ENCODE data around the gene BRSK2.

The BRSK2 gene

GRCh38 chr11:1343391-1344055, 46.2 kb upstream of the BRSK2 start:
- H3K27ac ChIP-seq (ENCODE audit: extremely low read depth, low read depth, low read length): no peak overlapping the region
- CTCF ChIA-PET: no interaction called here
- H3K36me3 ChIP-seq (ENCODE audit: control insufficient read depth in 2 of 2, insufficient read depth in 1 of 2, low read length in 2 of 2): no peaks in the 10 kb centered on the region
- H3K4me3 ChIP-seq (ENCODE audit: low read depth, low read length): no peak overlapping the region
- POLR2A ChIA-PET: no interaction called here
- no peaks in the 10 kb centered on the region for H3K9me3 ChIP-seq (ENCODE audit: control insufficient read depth, insufficient read depth, low read depth, low read length)
- TF ChIP-seq KLF1 (tag by site-specific recombination; IDR thresholded peaks at IDR 0.05) (no peak), ZNF16 (tag by site-specific recombination; IDR thresholded peaks at IDR 0.05; ENCODE audit: low read depth) (no peak), ZNF174 (tag by site-specific recombination; IDR thresholded peaks at IDR 0.05) (no peak), GLIS2 (tag by site-specific recombination; IDR thresholded peaks at IDR 0.05) (no peak), ZBTB26 (tag by site-specific recombination; optimal IDR thresholded peaks at IDR 0.05) (no peak), BCL11A (tag by site-specific recombination; IDR thresholded peaks at IDR 0.05; ENCODE audit: low read depth) (no peak), ZFP37 (tag by site-specific recombination; IDR thresholded peaks at IDR 0.05) (no peak), ZNF704 (tag by site-specific recombination; IDR thresholded peaks at IDR 0.05) (no peak), ZNF548 (tag by site-specific recombination; IDR thresholded peaks at IDR 0.05) (no peak), GFI1B (tag by site-specific recombination; IDR thresholded peaks at IDR 0.05) (no peak), ZNF792 (tag by site-specific recombination; IDR thresholded peaks at IDR 0.05) (no peak), ZNF791 (tag by site-specific recombination; IDR thresholded peaks at IDR 0.05) (no peak), ZNF707 (tag by site-specific recombination; IDR thresholded peaks at IDR 0.05) (no peak), OVOL3 (tag by site-specific recombination; IDR thresholded peaks at IDR 0.05) (no peak)
- TF ChIP-seq, protein P1, sequence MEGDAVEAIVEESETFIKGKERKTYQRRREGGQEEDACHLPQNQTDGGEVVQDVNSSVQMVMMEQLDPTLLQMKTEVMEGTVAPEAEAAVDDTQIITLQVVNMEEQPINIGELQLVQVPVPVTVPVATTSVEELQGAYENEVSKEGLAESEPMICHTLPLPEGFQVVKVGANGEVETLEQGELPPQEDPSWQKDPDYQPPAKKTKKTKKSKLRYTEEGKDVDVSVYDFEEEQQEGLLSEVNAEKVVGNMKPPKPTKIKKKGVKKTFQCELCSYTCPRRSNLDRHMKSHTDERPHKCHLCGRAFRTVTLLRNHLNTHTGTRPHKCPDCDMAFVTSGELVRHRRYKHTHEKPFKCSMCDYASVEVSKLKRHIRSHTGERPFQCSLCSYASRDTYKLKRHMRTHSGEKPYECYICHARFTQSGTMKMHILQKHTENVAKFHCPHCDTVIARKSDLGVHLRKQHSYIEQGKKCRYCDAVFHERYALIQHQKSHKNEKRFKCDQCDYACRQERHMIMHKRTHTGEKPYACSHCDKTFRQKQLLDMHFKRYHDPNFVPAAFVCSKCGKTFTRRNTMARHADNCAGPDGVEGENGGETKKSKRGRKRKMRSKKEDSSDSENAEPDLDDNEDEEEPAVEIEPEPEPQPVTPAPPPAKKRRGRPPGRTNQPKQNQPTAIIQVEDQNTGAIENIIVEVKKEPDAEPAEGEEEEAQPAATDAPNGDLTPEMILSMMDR (tag by site-specific recombination; IDR thresholded peaks at IDR 0.05): no peak
- no peaks in the 10 kb centered on the region for H3K4me1 ChIP-seq (ENCODE audit: control insufficient read depth, insufficient read depth, low read length)

DNA sequence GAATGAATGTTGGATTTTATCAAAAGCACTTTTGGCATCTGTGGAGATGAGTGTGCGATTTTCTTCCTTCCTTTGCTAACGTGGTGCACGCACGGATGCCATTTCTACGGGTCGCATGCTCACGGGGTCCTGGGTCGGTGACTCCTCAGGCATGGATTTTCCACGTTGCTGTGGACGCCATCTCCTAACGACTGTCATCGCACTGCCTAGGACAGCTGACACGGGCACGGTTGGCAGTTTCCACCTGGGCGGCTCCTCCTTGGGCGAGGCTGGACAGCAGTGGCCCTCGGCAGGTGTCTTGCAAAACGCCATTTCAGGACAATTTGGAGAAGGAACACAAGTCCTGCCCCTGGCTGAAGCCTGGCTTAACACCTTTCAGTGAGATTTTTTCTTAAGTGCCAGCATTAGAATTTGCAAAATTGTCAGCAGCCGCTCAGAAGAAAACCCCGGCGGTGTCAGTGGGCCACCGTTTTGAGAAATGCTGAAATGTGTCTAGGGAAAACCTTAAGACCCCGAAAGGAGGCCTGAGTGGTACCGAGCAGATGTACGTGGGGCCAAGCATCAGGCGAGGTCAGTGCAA, 45.6 kb upstream of the BRSK2 start:
- H3K27ac ChIP-seq (ENCODE audit: extremely low read depth, low read depth, low read length): no peak overlapping the region
- TF ChIP-seq REPIN1 (tag by site-specific recombination; IDR thresholded peaks at IDR 0.05; ENCODE audit: low read depth): no peak
- no peak for TF ChIP-seq ZBTB10 (tag by site-specific recombination; IDR thresholded peaks at IDR 0.05)
- H3K4me1 ChIP-seq (ENCODE audit: control insufficient read depth, insufficient read depth, low read length): no peaks in the 10 kb centered on the region
- CTCF ChIA-PET: no interaction called here
- POLR2A ChIA-PET: no interaction called here
- H3K4me3 ChIP-seq (ENCODE audit: low read depth, low read length): no peak overlapping the region
- no peaks in the 10 kb centered on the region for H3K9me3 ChIP-seq (ENCODE audit: control insufficient read depth, insufficient read depth, low read depth, low read length)
- H3K36me3 ChIP-seq (ENCODE audit: control insufficient read depth in 2 of 2, insufficient read depth in 1 of 2, low read length in 2 of 2): no peaks in the 10 kb centered on the region

All from HEK293 (cell line).